MCF 10A (cell line): ENCODE data around the gene INPP1. TPM values are rescaled to one million over a fixed set of nuclear protein-coding genes. Genes with fewer than 3 reads are reported as not detected.

ENCODE experiments used
- BruUV-seq: library from RNA; stranded (reverse); fragments of 400-500 nt; replicated peaks from 2 replicates; lab custom pipeline; 2021; lab: Mats Ljungman, UMichigan
- CTCF ChIA-PET: fragments of 300-600 bp; sonication (Branson Sonifier 250); formaldehyde crosslinking; extraction: SDS; loops from one replicate; lab custom pipeline; 2021; ENCODE audit warnings: antibody characterized with exemption, inconsistent platforms; lab: Yijun Ruan, JAX
- POLR2A ChIA-PET: fragments of 300-600, 350-650 bp; sonication (Branson Sonifier 250); formaldehyde crosslinking; extraction: SDS; loops from one replicate; lab custom pipeline; 2020; ENCODE audit warnings: antibody characterized with exemption, inconsistent platforms; lab: Yijun Ruan, JAX
- DNase-seq: peaks from one replicate; pipeline ENCODE4 v3.0.0-alpha.2; 2018; ENCODE audit not compliant: unreplicated experiment
- H3K27ac Mint-ChIP-seq: one replicate; pipeline ENCODE4 v1.8.0; 2022; ENCODE audit warnings: mild to moderate bottlenecking, low read depth, mixed read lengths; ENCODE audit not compliant: unreplicated experiment
- H3K27me3 Mint-ChIP-seq: one replicate; pipeline ENCODE4 v1.8.0; 2022; ENCODE audit warnings: mixed read lengths; ENCODE audit not compliant: insufficient read depth, unreplicated experiment
- H3K36me3 Mint-ChIP-seq: one replicate; pipeline ENCODE4 v1.8.0; 2022; ENCODE audit warnings: mild to moderate bottlenecking, moderate library complexity, mixed read lengths; ENCODE audit not compliant: insufficient read depth, unreplicated experiment
- H3K4me1 Mint-ChIP-seq: one replicate; pipeline ENCODE4 v1.8.0; 2022; ENCODE audit warnings: mixed read lengths; ENCODE audit not compliant: insufficient read depth, unreplicated experiment
- H3K4me3 Mint-ChIP-seq: one replicate; pipeline ENCODE4 v1.8.0; 2022; ENCODE audit warnings: mild to moderate bottlenecking, moderate library complexity, mixed read lengths; ENCODE audit not compliant: unreplicated experiment
- H3K9me3 Mint-ChIP-seq: one replicate; pipeline ENCODE4 v1.8.0; 2022; ENCODE audit warnings: mixed read lengths; ENCODE audit not compliant: unreplicated experiment
- CTCF ChIP-seq: fragments of 200-600 bp; IDR thresholded peaks from one replicate; pipeline ENCODE4 v1.8.0; 2022; ENCODE audit warnings: antibody characterized with exemption, mild to moderate bottlenecking; ENCODE audit not compliant: unreplicated experiment
- intact Hi-C: fragments of 100-400 bp; cut with micrococcal nuclease; formaldehyde crosslinking; loops from 2 replicates; pipeline ENCODE4 v1.14.1; 2022
- total RNA-seq: library from RNA; stranded (reverse); gene quantifications from 2 replicates; pipeline ENCODE4 v1.2.3, GENCODE V29; 2022

Gene INPP1
- total RNA-seq, 1 experiment from 2014 or later = 29.2 TPM

GRCh38 chr2:190327867-190328572, 15.4 kb upstream of the INPP1 start:
- TF ChIP-seq CTCF = no peak
- no peak for DNase-seq
- ChIA-PET CTCF (interaction anchor here (0.6 to 3.8 kb wide), 4 partner anchors 8 to 714 kb away, joined by 3 to 15 read pairs (median 5); partner anchors contain the start of gene HIBCH), POLR2A (no interaction called here)
- no peak overlapping the region for H3K27ac Mint-ChIP-seq
- no peaks in the 10 kb centered on the region for H3K9me3 Mint-ChIP-seq
- H3K36me3 Mint-ChIP-seq = no peaks in the 10 kb centered on the region
- no peaks in the 10 kb centered on the region for H3K4me1 Mint-ChIP-seq
- BruUV-seq = no TSS peak
- H3K4me3 Mint-ChIP-seq = no peak overlapping the region
- intact Hi-C loops = loop anchor here (1.0 kb wide), 1 partner anchor 44 kb away; no protein-coding TSS in a partner anchor
- no peaks in the 10 kb centered on the region for H3K27me3 Mint-ChIP-seq

GRCh38 chr2:190328573-190329147, 14.7 kb upstream of the INPP1 start:
- no peaks in the 10 kb centered on the region for H3K36me3 Mint-ChIP-seq
- POLR2A ChIA-PET = interaction anchor here (1.5 kb wide), 1 partner anchor 15 kb away, joined by 4 read pairs; no protein-coding TSS in a partner anchor
- no peak overlapping the region for H3K27ac Mint-ChIP-seq
- peak; percentile 15 for TF ChIP-seq CTCF
- H3K4me3 Mint-ChIP-seq = no peak overlapping the region
- CTCF ChIA-PET = interaction anchor here (0.8 to 3.8 kb wide), 5 partner anchors 9 to 713 kb away, joined by 3 to 15 read pairs (median 3); partner anchors contain the start of gene HIBCH
- no peak for DNase-seq
- no peaks in the 10 kb centered on the region for H3K27me3 Mint-ChIP-seq
- H3K4me1 Mint-ChIP-seq = no peaks in the 10 kb centered on the region
- BruUV-seq = no TSS peak
- no peaks in the 10 kb centered on the region for H3K9me3 Mint-ChIP-seq
- intact Hi-C loops = loop anchor here (1.0 kb wide), 1 partner anchor 44 kb away; no protein-coding TSS in a partner anchor

DNA sequence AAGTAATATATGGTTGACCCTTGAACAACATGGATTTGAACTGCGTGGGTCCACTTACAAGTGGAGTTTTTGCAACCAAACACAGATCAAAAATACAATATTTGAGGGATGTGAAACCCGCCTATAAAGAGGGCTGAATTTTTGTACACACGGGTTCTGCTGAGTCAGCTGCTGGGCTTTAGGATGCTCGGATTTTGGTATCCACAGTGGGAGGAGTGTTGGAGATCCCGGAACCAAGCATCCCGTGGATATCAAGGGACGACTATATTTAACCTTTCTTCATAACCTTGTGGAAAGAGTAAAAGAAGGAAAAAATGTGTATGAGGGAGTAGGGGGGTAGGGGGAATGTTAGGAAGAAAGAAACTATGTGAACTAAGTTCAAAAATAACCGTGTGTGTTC, 10.0 kb upstream of the INPP1 start:
- no peaks in the 10 kb centered on the region for H3K27me3 Mint-ChIP-seq
- POLR2A ChIA-PET = no interaction called here
- no TSS peak for BruUV-seq
- H3K4me3 Mint-ChIP-seq = no peak overlapping the region
- CTCF ChIA-PET = interaction anchor here (0.6 to 1.0 kb wide), 3 partner anchors 11 to 26 kb away, joined by 3 to 4 read pairs (median 4); partner anchors contain the start of gene HIBCH
- H3K9me3 Mint-ChIP-seq = no peaks in the 10 kb centered on the region
- peaks cover 8% of the 10 kb centered on the region for H3K4me1 Mint-ChIP-seq
- intact Hi-C loops = no loop called here
- TF ChIP-seq CTCF = no peak
- DNase-seq = no peak
- H3K27ac Mint-ChIP-seq = no peak overlapping the region
- H3K36me3 Mint-ChIP-seq = peaks cover 6% of the 10 kb centered on the region

GRCh38 chr2:190333928-190334327, 9.5 kb upstream of the INPP1 start:
- no peak overlapping the region for H3K4me3 Mint-ChIP-seq
- ChIA-PET CTCF (no interaction called here), POLR2A (no interaction called here)
- H3K9me3 Mint-ChIP-seq = no peaks in the 10 kb centered on the region
- no peak for DNase-seq
- H3K36me3 Mint-ChIP-seq = peaks cover 6% of the 10 kb centered on the region
- no peak for TF ChIP-seq CTCF
- no peak overlapping the region for H3K27ac Mint-ChIP-seq
- no TSS peak for BruUV-seq
- H3K4me1 Mint-ChIP-seq = peaks cover 8% of the 10 kb centered on the region
- no peaks in the 10 kb centered on the region for H3K27me3 Mint-ChIP-seq
- intact Hi-C loops = no loop called here
